ENCODE measurements around the gene OR5H15.

DNA sequence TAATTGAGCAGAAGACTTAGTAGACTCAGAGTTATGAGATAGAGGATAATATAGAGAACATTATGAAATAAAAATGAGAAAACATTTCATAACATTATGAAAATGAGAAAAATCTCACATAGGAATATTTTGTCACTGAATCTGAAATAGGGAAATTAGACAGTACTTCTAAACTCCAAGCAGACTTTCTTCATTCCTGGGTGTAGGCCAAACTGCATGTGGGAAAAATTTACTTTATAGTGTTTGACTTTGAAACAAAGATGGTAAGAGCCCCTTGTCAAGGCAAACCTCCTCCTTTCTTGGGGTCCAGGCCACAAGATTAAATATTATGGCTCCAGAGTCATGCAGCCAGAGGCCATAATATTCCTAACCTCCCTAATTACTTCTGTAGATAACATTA, 26.0 kb upstream of the OR5H15 start:
- TF ChIP-seq POLR2A (IDR thresholded peaks at IDR 0.05), result no peak
- TF ChIP-seq, protein P1, sequence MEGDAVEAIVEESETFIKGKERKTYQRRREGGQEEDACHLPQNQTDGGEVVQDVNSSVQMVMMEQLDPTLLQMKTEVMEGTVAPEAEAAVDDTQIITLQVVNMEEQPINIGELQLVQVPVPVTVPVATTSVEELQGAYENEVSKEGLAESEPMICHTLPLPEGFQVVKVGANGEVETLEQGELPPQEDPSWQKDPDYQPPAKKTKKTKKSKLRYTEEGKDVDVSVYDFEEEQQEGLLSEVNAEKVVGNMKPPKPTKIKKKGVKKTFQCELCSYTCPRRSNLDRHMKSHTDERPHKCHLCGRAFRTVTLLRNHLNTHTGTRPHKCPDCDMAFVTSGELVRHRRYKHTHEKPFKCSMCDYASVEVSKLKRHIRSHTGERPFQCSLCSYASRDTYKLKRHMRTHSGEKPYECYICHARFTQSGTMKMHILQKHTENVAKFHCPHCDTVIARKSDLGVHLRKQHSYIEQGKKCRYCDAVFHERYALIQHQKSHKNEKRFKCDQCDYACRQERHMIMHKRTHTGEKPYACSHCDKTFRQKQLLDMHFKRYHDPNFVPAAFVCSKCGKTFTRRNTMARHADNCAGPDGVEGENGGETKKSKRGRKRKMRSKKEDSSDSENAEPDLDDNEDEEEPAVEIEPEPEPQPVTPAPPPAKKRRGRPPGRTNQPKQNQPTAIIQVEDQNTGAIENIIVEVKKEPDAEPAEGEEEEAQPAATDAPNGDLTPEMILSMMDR (IDR thresholded peaks at IDR 0.05), result no peak

All from esophagus squamous epithelium (tissue), 4 donors.